ENCODE data around the gene FSTL4. TPM values are rescaled to one million over a fixed set of nuclear protein-coding genes. Genes with fewer than 3 reads are reported as not detected.

Gene FSTL4
- total and polyA plus RNA-seq, 4 donors = 0.02 to 0.18 TPM; not detected in 2

- TF ChIP-seq EGR1 (IDR thresholded peaks at IDR 0.05; ENCODE audit: low read depth in 2 of 2) (no peak), RAD21 (IDR thresholded peaks at IDR 0.05) (no peak), CTCF (IDR thresholded peaks at IDR 0.05; ENCODE audit: low read depth, low read length, missing input control) (no peak), MAX (IDR thresholded peaks at IDR 0.05) (no peak), REST (IDR thresholded peaks at IDR 0.05) (no peak), RXRA (IDR thresholded peaks at IDR 0.05) (no peak), FOXA1 (IDR thresholded peaks at IDR 0.05) (no peak), ATF3 (IDR thresholded peaks at IDR 0.05) (no peak), TAF1 (conservative IDR thresholded peaks at IDR 0.05) (no peak), SP1 (IDR thresholded peaks at IDR 0.05) (no peak), ZBTB33 (IDR thresholded peaks at IDR 0.05) (no peak), NR2F2 (IDR thresholded peaks at IDR 0.05) (no peak), FOXA2 (IDR thresholded peaks at IDR 0.05) (no peak), HNF4G (IDR thresholded peaks at IDR 0.05) (no peak), JUND (IDR thresholded peaks at IDR 0.05) (no peak), YY1 (IDR thresholded peaks at IDR 0.05) (no peak), HNF4A (conservative IDR thresholded peaks at IDR 0.05) (no peak), GABPA (IDR thresholded peaks at IDR 0.05 in 1 of 2, conservative IDR thresholded peaks at IDR 0.05 in 1 of 2) (no peak)
- Histone ChIP-seq H3K9me3 (ENCODE audit: control insufficient read depth in 4 of 4, low read length in 3 of 4) (no peaks in the 10 kb centered on the region), H3K4me3 (ENCODE audit: low read depth in 1 of 3, low read length in 3 of 3) (no peak overlapping the region), H3K27me3 (ENCODE audit: control insufficient read depth in 4 of 4, insufficient read depth in 4 of 4, low read length in 3 of 4) (no peaks in the 10 kb centered on the region), H3K36me3 (ENCODE audit: control insufficient read depth in 4 of 4, insufficient read depth in 3 of 4, low read depth in 1 of 4, low read length in 3 of 4) (no peaks in the 10 kb centered on the region), H3K27ac (ENCODE audit: low read depth in 1 of 2, low read length in 2 of 2) (no peak overlapping the region), H3K4me1 (ENCODE audit: control insufficient read depth in 4 of 4, insufficient read depth in 4 of 4, low read length in 3 of 4) (no peaks in the 10 kb centered on the region), H3K9ac (ENCODE audit: low read depth in 1 of 2, low read length in 2 of 2) (no peak overlapping the region)
- 82% methylated on average over 12 of the region's 12 CpGs for WGBS
- DNase-seq (ENCODE audit: low spot score) = no peak
Observed at GRCh38 chr5:133336121-133336968, 276.0 kb downstream of the FSTL4 start.

Data from liver (tissue), 9 donors.